Superior temporal gyrus (tissue), 1 donor: ENCODE results near the gene NAP1L4.

ENCODE experiments used
- DNase-seq: peaks from one replicate; pipeline ENCODE4 v3.0.0-alpha.2; 2016; ENCODE audit errors: extremely low spot score

Gene NAP1L4

GRCh38 chr11:2992997-2993325 lies 832 bp upstream of the NAP1L4 start:
- DNase-seq: no peak

GRCh38 chr11:2991452-2992233 lies 486 bp downstream of the NAP1L4 start:
- DNase-seq: peak; percentile 31

GRCh38 chr11:2990617-2991451 lies 1.3 kb downstream of the NAP1L4 start:
- DNase-seq: no peak

- DNase-seq: no peak
Observed at GRCh38 chr11:2989551-2989950, 2.6 kb downstream of the NAP1L4 start.

- no peak for DNase-seq
Observed at GRCh38 chr11:2989006-2989405, 3.1 kb downstream of the NAP1L4 start.

GRCh38 chr11:2987881-2988861 lies 4.0 kb downstream of the NAP1L4 start:
- DNase-seq: no peak

GRCh38 chr11:2983908-2984307 lies 8.2 kb downstream of the NAP1L4 start:
- no peak for DNase-seq

GRCh38 chr11:2982214-2982613 lies 9.9 kb downstream of the NAP1L4 start:
- DNase-seq: no peak

- no peak for DNase-seq
Observed at GRCh38 chr11:2981130-2981529, 11.0 kb downstream of the NAP1L4 start.

GRCh38 chr11:2980168-2980840 lies 11.8 kb downstream of the NAP1L4 start:
- no peak for DNase-seq

GRCh38 chr11:2977113-2977512 lies 15.0 kb downstream of the NAP1L4 start:
- DNase-seq: no peak

- no peak for DNase-seq
Observed at GRCh38 chr11:2976294-2977063, 15.7 kb downstream of the NAP1L4 start.

GRCh38 chr11:2975594-2975993 lies 16.5 kb downstream of the NAP1L4 start:
- DNase-seq: peak; percentile 82

GRCh38 chr11:2974272-2974671 lies 17.9 kb downstream of the NAP1L4 start:
- DNase-seq: no peak

- DNase-seq: no peak
Observed at GRCh38 chr11:2968341-2968900, 23.7 kb downstream of the NAP1L4 start.

GRCh38 chr11:2964782-2965181 lies 27.3 kb downstream of the NAP1L4 start:
- no peak for DNase-seq

GRCh38 chr11:2963761-2964160 lies 28.4 kb downstream of the NAP1L4 start:
- DNase-seq: no peak

- DNase-seq: no peak
Observed at GRCh38 chr11:2963112-2963754, 28.9 kb downstream of the NAP1L4 start.

- DNase-seq: no peak
Observed at GRCh38 chr11:2961080-2961479, 31.0 kb downstream of the NAP1L4 start.

GRCh38 chr11:2960139-2960538 lies 32.0 kb downstream of the NAP1L4 start:
- DNase-seq: no peak
